ENCODE results near the gene TMEM14C. TPM values are rescaled to one million over a fixed set of nuclear protein-coding genes. Genes with fewer than 3 reads are reported as not detected.

The TMEM14C gene
- polyA plus RNA-seq, 1 donor from 2014 or later, result 124 TPM

DNA sequence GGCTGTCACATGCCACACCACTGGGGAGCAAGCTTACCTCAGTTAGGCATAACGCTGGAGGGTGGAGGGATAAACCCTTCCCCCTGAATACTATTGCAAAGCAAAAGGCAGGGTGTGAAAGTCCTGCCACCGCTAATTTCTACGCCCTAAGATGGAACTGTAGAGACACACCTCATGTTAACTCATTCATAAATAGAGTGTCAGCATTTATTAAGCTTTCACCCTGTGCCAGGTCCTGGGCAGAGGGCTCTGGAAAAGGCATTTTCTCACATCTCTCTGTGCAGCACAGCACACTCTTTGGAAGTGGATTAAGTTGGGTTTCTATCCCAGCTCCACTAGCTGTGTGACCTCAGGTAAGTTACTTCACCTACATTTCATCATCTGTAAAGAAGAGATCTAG, 46.5 kb downstream of the TMEM14C start:
- Histone ChIP-seq H3F3A (ENCODE audit: insufficient read depth, low read length, poor library complexity, severe bottlenecking) (no peaks in the 10 kb centered on the region), H3K36me3 (ENCODE audit: insufficient read depth, low read length) (no peaks in the 10 kb centered on the region), H3K9me3 (ENCODE audit: low read length) (no peaks in the 10 kb centered on the region), H3K9me2 (ENCODE audit: insufficient read depth, low read length) (no peaks in the 10 kb centered on the region), H4K20me1 (ENCODE audit: insufficient read depth) (no peaks in the 10 kb centered on the region), H3K4me2 (ENCODE audit: low read length) (no peak overlapping the region), H3K79me2 (replicated peaks; ENCODE audit: insufficient read depth, low read length) (no peaks in the 10 kb centered on the region), H3K4me3 (ENCODE audit: low read length) (no peak overlapping the region), H3K9ac (ENCODE audit: low read length) (no peak overlapping the region), H3K27me3 (ENCODE audit: insufficient read depth, low read depth, low read length) (no peaks in the 10 kb centered on the region), H2AFZ (ENCODE audit: low read depth, low read length) (no peak overlapping the region), H3K27ac (ENCODE audit: low read length) (no peak overlapping the region)
- TF ChIP-seq, protein P1, sequence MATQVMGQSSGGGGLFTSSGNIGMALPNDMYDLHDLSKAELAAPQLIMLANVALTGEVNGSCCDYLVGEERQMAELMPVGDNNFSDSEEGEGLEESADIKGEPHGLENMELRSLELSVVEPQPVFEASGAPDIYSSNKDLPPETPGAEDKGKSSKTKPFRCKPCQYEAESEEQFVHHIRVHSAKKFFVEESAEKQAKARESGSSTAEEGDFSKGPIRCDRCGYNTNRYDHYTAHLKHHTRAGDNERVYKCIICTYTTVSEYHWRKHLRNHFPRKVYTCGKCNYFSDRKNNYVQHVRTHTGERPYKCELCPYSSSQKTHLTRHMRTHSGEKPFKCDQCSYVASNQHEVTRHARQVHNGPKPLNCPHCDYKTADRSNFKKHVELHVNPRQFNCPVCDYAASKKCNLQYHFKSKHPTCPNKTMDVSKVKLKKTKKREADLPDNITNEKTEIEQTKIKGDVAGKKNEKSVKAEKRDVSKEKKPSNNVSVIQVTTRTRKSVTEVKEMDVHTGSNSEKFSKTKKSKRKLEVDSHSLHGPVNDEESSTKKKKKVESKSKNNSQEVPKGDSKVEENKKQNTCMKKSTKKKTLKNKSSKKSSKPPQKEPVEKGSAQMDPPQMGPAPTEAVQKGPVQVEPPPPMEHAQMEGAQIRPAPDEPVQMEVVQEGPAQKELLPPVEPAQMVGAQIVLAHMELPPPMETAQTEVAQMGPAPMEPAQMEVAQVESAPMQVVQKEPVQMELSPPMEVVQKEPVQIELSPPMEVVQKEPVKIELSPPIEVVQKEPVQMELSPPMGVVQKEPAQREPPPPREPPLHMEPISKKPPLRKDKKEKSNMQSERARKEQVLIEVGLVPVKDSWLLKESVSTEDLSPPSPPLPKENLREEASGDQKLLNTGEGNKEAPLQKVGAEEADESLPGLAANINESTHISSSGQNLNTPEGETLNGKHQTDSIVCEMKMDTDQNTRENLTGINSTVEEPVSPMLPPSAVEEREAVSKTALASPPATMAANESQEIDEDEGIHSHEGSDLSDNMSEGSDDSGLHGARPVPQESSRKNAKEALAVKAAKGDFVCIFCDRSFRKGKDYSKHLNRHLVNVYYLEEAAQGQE (IDR thresholded peaks at IDR 0.05; ENCODE audit: borderline replicate concordance), result no peak
- TF ChIP-seq SMC3 (conservative IDR thresholded peaks at IDR 0.05; ENCODE audit: poor library complexity), result no peak
- TF ChIP-seq MXI1 (conservative IDR thresholded peaks at IDR 0.05; ENCODE audit: poor library complexity, severe bottlenecking), result no peak
- TF ChIP-seq EP300 (conservative IDR thresholded peaks at IDR 0.05; ENCODE audit: poor library complexity, severe bottlenecking), result no peak
- TF ChIP-seq CTCF (IDR thresholded peaks at IDR 0.05; ENCODE audit: poor library complexity, severe bottlenecking), result no peak
- no peak for TF ChIP-seq RAD21 (conservative IDR thresholded peaks at IDR 0.05)
- no peak for TF ChIP-seq POLR2AphosphoS5 (IDR thresholded peaks at IDR 0.05)
- no peak for TF ChIP-seq EZH2 (IDR thresholded peaks at IDR 0.05; ENCODE audit: borderline replicate concordance, insufficient read depth, low read length, poor library complexity, severe bottlenecking)
- no peak for TF ChIP-seq TAF1 (IDR thresholded peaks at IDR 0.05; ENCODE audit: low read depth)

GRCh38 chr6:10771371-10771894, 48.6 kb downstream of the TMEM14C start:
- H3K27me3 ChIP-seq (ENCODE audit: insufficient read depth, low read depth, low read length), result no peaks in the 10 kb centered on the region
- TF ChIP-seq TAF1 (IDR thresholded peaks at IDR 0.05; ENCODE audit: low read depth), result no peak
- TF ChIP-seq CTCF (IDR thresholded peaks at IDR 0.05; ENCODE audit: poor library complexity, severe bottlenecking), result no peak
- no peak for TF ChIP-seq EZH2 (IDR thresholded peaks at IDR 0.05; ENCODE audit: borderline replicate concordance, insufficient read depth, low read length, poor library complexity, severe bottlenecking)
- TF ChIP-seq SMC3 (conservative IDR thresholded peaks at IDR 0.05; ENCODE audit: poor library complexity), result no peak
- TF ChIP-seq EP300 (conservative IDR thresholded peaks at IDR 0.05; ENCODE audit: poor library complexity, severe bottlenecking), result no peak
- TF ChIP-seq POLR2AphosphoS5 (IDR thresholded peaks at IDR 0.05), result no peak
- TF ChIP-seq MXI1 (conservative IDR thresholded peaks at IDR 0.05; ENCODE audit: poor library complexity, severe bottlenecking), result no peak
- TF ChIP-seq, protein P1 (IDR thresholded peaks at IDR 0.05; ENCODE audit: borderline replicate concordance), result no peak

More at GRCh38 chr6:10771371-10771894, 48.6 kb downstream of the TMEM14C start:
- Histone ChIP-seq H3F3A (ENCODE audit: insufficient read depth, low read length, poor library complexity, severe bottlenecking) (no peaks in the 10 kb centered on the region), H2AFZ (ENCODE audit: low read depth, low read length) (no peak overlapping the region), H3K36me3 (ENCODE audit: insufficient read depth, low read length) (no peaks in the 10 kb centered on the region), H3K9ac (ENCODE audit: low read length) (no peak overlapping the region), H4K20me1 (ENCODE audit: insufficient read depth) (no peaks in the 10 kb centered on the region), H3K27ac (ENCODE audit: low read length) (no peak overlapping the region), H3K4me3 (ENCODE audit: low read length) (no peak overlapping the region), H3K79me2 (replicated peaks; ENCODE audit: insufficient read depth, low read length) (no peaks in the 10 kb centered on the region), H3K9me2 (ENCODE audit: insufficient read depth, low read length) (no peaks in the 10 kb centered on the region), H3K4me2 (ENCODE audit: low read length) (no peak overlapping the region), H3K9me3 (ENCODE audit: low read length) (no peaks in the 10 kb centered on the region)

All from neural cell (in vitro differentiated cells).